Glomerular endothelial cell (primary cell): ENCODE results near the gene KIF16B. TPM values are rescaled to one million over a fixed set of nuclear protein-coding genes. Genes with fewer than 3 reads are reported as not detected.
"Not testable (repeated sequence)": the region's sequence is repeated elsewhere in the genome, so short reads cannot be mapped to it uniquely, and the experiment has no call there.

Experiments
- DNase-seq: peaks from one replicate; pipeline ENCODE4 v3.0.0-alpha.2; 2011; ENCODE audit warnings: low read depth, low spot score; ENCODE audit errors: extremely low read depth
- total RNA-seq: library from RNA; depleted of rRNA; stranded (reverse); fragments of >200 nt; gene quantifications from 2 replicates; pipeline ENCODE4 v1.2.3, GENCODE V29; 2015

The KIF16B gene
- total RNA-seq, 1 donor from 2014 or later, result 8.2 TPM

- DNase-seq, result no peak
Measured at GRCh38 chr20:16590041-16590633, 16.9 kb upstream of the KIF16B start.

DNA sequence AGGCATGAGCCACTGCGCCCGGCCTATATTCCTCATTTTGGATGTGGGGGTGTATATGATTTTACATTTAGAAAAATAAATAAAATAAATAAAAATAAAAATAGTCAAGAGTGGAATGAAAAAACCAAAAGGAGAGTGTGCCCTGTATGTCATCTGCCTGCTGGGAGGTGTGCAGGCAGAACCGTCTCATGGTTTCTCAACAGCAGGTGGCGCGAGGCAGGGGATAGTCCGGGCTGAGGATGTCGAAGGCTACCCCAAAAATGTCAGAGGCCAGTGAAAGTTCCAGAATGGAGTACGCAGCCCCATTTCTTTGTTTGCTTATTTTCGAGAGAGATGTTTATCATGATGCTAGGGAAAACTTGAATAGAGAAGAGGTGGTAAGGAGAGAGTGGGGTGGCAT is 16.4 kb upstream of the KIF16B start:
- DNase-seq, result no peak

- no peak for DNase-seq
Measured at GRCh38 chr20:16588241-16588640, 15.0 kb upstream of the KIF16B start.

GRCh38 chr20:16587066-16587465 is 13.8 kb upstream of the KIF16B start:
- no peak for DNase-seq

- DNase-seq, result no peak
Measured at GRCh38 chr20:16583474-16583873, 10.2 kb upstream of the KIF16B start.

DNA sequence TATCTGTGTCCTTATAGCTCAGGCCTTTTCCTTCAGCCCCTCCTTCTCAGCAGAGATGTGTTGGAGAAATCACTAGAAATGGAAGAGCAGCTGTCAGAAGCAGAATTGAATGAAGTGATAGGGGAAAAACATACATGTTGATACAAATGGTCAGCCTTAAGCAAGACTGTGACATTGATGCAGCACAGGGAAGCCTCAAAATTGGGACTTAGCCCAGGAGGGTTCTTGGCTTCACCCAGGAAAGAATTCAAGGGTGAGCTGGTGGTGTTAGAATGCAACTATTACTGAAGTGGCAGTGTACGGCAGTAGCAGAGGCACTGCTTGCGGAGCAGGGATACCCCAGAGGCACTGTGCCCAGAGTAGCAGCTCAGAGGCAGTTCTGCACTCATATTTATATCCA is 8.0 kb upstream of the KIF16B start:
- DNase-seq, result no peak

DNA sequence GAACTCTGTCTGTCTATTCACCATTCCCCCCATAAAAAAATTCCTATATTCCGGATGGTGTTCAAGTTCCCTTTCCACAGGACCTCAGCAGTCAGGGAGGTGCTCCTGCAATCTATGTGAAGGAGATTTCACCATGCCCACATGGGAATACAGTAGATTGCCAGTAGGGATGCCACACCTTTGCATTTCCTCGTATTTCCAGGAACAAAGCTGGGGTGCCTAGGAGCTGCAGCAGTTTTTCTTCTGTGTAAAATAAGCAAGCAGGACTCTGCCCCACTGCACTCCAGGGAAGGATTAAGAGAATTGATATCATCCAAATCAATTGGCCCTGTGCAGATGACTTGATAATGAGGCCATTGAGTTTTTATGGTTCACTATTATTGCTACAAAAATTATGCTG is 7.4 kb upstream of the KIF16B start:
- no peak for DNase-seq

GRCh38 chr20:16580147-16580546 is 6.9 kb upstream of the KIF16B start:
- DNase-seq, result no peak

DNA sequence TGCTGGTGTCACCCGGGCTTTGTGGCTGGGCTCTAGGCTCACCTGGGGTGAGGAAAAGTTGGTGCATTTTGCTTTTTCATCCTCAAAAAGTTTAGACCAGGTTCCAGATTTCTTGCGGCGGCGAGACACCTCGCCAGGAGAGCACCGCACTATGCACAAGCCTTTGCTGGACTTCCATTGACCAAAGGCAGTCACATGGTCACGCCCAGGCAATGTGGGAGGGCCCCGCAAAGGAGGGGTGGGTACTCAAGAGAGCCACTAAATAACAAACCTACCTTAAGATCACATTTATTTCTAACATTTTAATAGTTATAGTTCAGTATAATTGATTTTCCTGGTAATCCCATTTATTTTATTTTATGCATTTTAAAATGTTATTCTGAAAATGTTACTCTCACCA is 3.0 kb upstream of the KIF16B start:
- no peak for DNase-seq

- no peak for DNase-seq
Measured at GRCh38 chr20:16575390-16576140, 2.3 kb upstream of the KIF16B start.

DNA sequence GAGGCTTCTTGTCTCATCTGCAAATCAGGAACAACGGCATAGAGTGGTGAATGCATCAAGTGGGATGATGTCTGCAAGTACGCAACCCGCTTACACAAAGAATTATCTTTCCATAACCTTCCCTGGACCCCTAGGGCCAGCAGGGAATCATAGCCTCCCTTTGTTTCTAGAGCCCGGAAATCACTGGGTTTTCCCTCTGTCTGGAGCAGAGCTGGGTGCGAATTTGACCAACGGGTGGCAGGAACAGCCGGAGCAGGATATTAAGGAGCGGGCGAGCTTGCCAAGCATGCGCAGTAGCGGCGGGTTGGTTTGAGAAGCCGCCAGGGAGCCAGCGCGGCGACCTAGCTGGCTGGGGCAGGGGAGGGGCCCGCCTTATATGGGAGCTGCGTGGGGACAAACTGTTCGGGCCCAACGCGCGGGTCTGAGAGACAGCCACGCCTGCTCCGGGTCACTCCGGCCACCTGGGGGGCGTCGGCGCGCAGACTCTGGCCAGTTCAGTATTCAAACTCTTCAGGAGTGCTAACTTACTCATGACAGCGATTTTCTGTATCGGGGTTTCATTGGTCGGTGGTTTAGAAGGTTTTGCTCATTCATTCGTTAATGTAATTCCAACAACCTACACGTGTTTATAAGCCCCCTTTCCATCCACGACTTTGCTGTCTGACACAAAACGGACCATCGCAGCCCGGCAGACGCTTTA is 1.6 kb upstream of the KIF16B start:
- DNase-seq, result no peak

DNA sequence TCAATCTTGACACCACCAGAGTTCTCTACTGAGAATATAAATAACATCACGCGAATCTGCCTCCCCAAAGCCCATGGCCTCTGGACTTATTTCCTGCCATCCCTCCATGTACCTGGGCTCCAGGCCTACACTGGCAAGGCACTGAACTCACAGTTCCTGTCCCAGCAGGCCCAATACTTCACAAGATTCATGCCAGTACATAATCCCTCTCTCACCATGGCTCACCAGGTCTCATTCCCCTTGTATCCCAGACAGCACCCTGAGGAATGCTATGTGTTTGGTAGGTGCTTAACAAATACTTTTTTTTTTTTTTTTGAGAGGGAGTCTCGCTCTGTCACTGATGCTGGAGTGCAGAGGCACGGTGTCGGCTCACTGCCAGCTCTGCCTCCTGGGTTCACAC is 1.9 kb downstream of the KIF16B start:
- DNase-seq, result no peak

- no peak for DNase-seq
Measured at GRCh38 chr20:16569246-16570153, 3.7 kb downstream of the KIF16B start.

DNA sequence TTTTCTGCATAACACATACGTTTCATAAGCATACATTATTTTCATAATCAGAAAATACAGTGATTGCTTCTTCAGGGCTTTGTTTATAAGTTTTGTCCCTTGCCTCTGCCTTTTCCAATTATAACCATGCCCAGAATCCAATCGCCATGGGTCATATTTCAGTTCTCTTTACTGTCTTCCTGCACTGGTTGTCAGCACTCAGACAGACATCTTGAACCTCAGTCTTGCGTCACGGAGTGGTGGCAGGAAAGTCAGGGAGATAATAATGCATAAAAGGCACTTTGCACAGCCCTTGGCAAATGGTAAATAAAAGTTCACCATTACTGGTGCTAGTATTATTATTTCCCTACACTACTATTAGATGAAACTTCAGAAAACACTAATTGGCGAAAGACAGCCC is 7.2 kb downstream of the KIF16B start:
- DNase-seq, result no peak

DNA sequence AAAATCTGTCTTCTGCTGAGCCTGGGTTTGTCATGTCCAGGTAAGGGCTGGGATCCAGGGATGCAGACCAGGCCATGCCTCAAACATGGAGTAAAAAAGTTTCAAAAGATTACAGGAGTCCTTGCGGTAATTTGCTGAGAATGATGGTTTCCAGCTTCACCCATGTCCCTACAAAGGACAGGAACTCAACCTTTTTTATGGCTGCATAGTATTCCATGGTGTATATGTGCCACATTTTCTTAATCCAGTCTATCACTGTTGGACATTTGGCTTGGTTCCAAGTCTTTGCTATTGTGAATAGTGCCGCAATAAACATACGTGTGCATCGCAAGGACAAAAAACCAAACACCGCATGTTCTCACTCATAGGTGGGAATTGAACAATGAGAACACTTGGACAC is 9.2 kb downstream of the KIF16B start:
- DNase-seq, result not testable (repeated sequence)

GRCh38 chr20:16563066-16563806 is 10.0 kb downstream of the KIF16B start:
- DNase-seq, result no peak

DNA sequence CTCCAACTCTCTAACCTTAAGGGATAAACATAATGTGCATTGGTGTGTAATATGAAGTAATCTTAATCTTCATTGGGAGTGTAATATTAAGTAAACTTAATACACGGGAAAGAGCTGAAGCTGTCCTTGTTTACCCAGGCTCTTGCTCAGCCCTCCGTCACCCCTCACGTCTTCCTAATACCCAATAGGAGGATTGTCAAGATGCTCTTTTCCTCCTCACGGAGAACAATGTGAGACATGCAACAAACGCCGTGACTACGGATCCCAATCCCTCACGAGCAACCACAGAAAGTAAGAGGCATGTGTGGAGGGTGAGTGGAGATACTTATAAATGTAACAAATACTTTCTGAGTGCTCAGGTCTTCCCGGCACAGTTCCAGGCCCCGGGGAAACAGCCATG is 11.0 kb downstream of the KIF16B start:
- no peak for DNase-seq

DNA sequence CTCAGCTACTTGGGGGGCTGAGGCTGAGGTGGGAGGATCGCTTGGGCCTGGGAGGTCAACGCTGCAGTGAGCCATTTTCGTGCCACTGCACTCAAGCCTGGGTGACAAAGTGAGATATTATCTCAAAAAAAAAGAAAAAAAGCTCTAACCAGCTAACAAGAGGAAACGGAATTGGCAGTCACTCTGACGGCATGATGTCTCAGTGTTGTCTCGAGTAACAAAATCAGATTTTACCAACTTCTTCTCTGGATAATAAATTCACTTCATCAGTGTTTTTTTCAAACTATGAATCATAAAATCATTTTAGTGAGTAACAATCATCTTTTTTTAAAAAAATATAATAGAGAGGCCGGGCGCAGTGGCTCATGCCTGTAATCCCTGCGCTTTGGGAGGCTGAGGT is 12.6 kb downstream of the KIF16B start:
- DNase-seq, result no peak

- no peak for DNase-seq
Measured at GRCh38 chr20:16560216-16560615, 13.0 kb downstream of the KIF16B start.

GRCh38 chr20:16556301-16556700 is 16.9 kb downstream of the KIF16B start:
- DNase-seq, result no peak
